SK-N-SH (cell line): ENCODE results near the gene FRY. TPM values are rescaled to one million over a fixed set of nuclear protein-coding genes. Genes with fewer than 3 reads are reported as not detected.
A peak's percentile ranks its signal among the peaks of the same experiment; 100 is the strongest.
"Not testable (repeated sequence)": the region's sequence is repeated elsewhere in the genome, so short reads cannot be mapped to it uniquely, and the experiment has no call there.

ENCODE experiments used
- CTCF ChIA-PET: fragments of 300-600, 350-600 bp; formaldehyde crosslinking; extraction: SDS; loops from one replicate; lab custom pipeline; 2021; lab: Yijun Ruan, JAX
- POLR2A ChIA-PET: fragments of 350-600 bp; sonication (Branson Sonifier 250); formaldehyde crosslinking; extraction: SDS; loops from one replicate; lab custom pipeline; 2020; ENCODE audit warnings: antibody characterized with exemption, inconsistent platforms; lab: Yijun Ruan, JAX
- DNase-seq: peaks from one replicate; pipeline ENCODE4 v3.0.0; 2012
- H2AFZ ChIP-seq: fragments of 200-600 bp; sonication (generic); 2 replicates; pipeline ENCODE4 v1.8.1; 2016; ENCODE audit warnings: antibody characterized with exemption, mild to moderate bottlenecking, low read depth
- H3F3A ChIP-seq: fragments of 200-600 bp; sonication (generic); replicated peaks from 2 replicates; pipeline ENCODE3; 2016; ENCODE audit warnings: antibody characterized with exemption, mild to moderate bottlenecking; ENCODE audit not compliant: insufficient read depth
- H3K27ac ChIP-seq, 2 experiments: fragments of 200-500 bp in 1 of 2; fragments of 200-600 bp in 1 of 2; sonication (Bioruptor generic) in 1 of 2; sonication (generic), shearing (Covaris generic) in 1 of 2; 2 replicates each; pipeline versions ENCODE4 v1.5.1 to v1.6.1; 2014 to 2016; ENCODE audit warnings: low read depth in 2 of 2, inconsistent platforms in 1 of 2, low read length in 1 of 2, mild to moderate bottlenecking in 1 of 2, mixed read lengths in 1 of 2
- H3K27me3 ChIP-seq: fragments of 200-600 bp; sonication (generic), shearing (Covaris generic); 2 replicates; pipeline ENCODE4 v1.6.1; 2016; ENCODE audit warnings: mixed run types; ENCODE audit not compliant: insufficient read depth
- H3K36me3 ChIP-seq, 2 experiments: fragments of 200-500 bp in 1 of 2; fragments of 200-600 bp in 1 of 2; sonication (Bioruptor generic) in 1 of 2; sonication (generic) in 1 of 2; replicated peaks in 1 of 2; 2 replicates each; pipeline versions ENCODE3 to v1.5.1; 2014 to 2016; ENCODE audit warnings: low read length in 1 of 2, mild to moderate bottlenecking in 1 of 2; ENCODE audit not compliant: insufficient read depth in 2 of 2, control insufficient read depth in 1 of 2
- H3K4me1 ChIP-seq, 2 experiments: fragments of 200-500 bp in 1 of 2; fragments of 200-600 bp in 1 of 2; sonication (Bioruptor generic) in 1 of 2; sonication (generic), shearing (Covaris generic) in 1 of 2; 2 replicates each; pipeline versions ENCODE4 v1.5.1 to v1.6.1; 2014 to 2016; ENCODE audit warnings: low read depth in 1 of 2, low read length in 1 of 2, mixed run types in 1 of 2; ENCODE audit not compliant: insufficient read depth in 2 of 2, control insufficient read depth in 1 of 2
- H3K4me2 ChIP-seq: fragments of 200-600 bp; sonication (generic), shearing (Covaris generic); 2 replicates; pipeline ENCODE4 v1.6.1; 2017; ENCODE audit warnings: mixed run types
- H3K4me3 ChIP-seq, 2 experiments: fragments of 200-500 bp in 1 of 2; fragments of 200-600 bp in 1 of 2; sonication (Bioruptor generic) in 1 of 2; sonication (generic), shearing (Covaris generic) in 1 of 2; 2 replicates each; pipeline versions ENCODE4 v1.5.1 to v1.8.1; 2014 to 2016; ENCODE audit warnings: low read depth in 2 of 2, inconsistent platforms in 1 of 2, low read length in 1 of 2, mild to moderate bottlenecking in 1 of 2, mixed read lengths in 1 of 2, moderate library complexity in 1 of 2
- H3K79me2 ChIP-seq: fragments of 200-600 bp; sonication (generic); 2 replicates; pipeline ENCODE4 v1.8.1; 2017; ENCODE audit warnings: mild to moderate bottlenecking; ENCODE audit not compliant: insufficient read depth
- H3K9ac ChIP-seq: fragments of 200-600 bp; sonication (generic); 2 replicates; pipeline ENCODE4 v1.6.1; 2017; ENCODE audit warnings: mixed run types
- H3K9me2 ChIP-seq: fragments of 200-600 bp; sonication (generic); 2 replicates; pipeline ENCODE4 v1.6.1; 2017; ENCODE audit warnings: mixed run types
- H3K9me3 ChIP-seq: fragments of 200-600 bp; sonication (generic); 2 replicates; pipeline ENCODE4 v1.6.1; 2017; ENCODE audit warnings: mixed run types, mild to moderate bottlenecking, moderate library complexity
- H4K20me1 ChIP-seq: fragments of 200-600 bp; sonication (generic); 2 replicates; pipeline ENCODE4 v1.6.1; 2017; ENCODE audit warnings: mild to moderate bottlenecking, mixed run types; ENCODE audit not compliant: insufficient read depth
- ELF1 ChIP-seq: IDR thresholded peaks from 2 replicates; pipeline ENCODE4 v1.4.0; 2012
- EP300 ChIP-seq, 2 experiments: IDR thresholded peaks; 2 replicates each; pipeline versions ENCODE4 v1.4.0 to v1.6.1; 2012; ENCODE audit warnings: borderline replicate concordance in 1 of 2, low read depth in 1 of 2, low read length in 1 of 2
- FOSL2 ChIP-seq: IDR thresholded peaks from 2 replicates; pipeline ENCODE4 v1.4.0; 2012; ENCODE audit warnings: low read depth, mild to moderate bottlenecking, moderate library complexity, borderline replicate concordance
- FOXJ3 ChIP-seq: sonication (generic); formaldehyde crosslinking; IDR thresholded peaks from 2 replicates; pipeline ENCODE4 v1.5.1; 2020; ENCODE audit warnings: mild to moderate bottlenecking, missing genetic modification reagents
- FOXM1 ChIP-seq: IDR thresholded peaks from 2 replicates; pipeline ENCODE4 v1.4.0; 2012; ENCODE audit warnings: low read depth, mild to moderate bottlenecking
- GABPA ChIP-seq: IDR thresholded peaks from 2 replicates; pipeline ENCODE4 v1.4.0; 2012; ENCODE audit warnings: low read depth, mild to moderate bottlenecking
- NFIC ChIP-seq: IDR thresholded peaks from 2 replicates; pipeline ENCODE4 v1.4.0; 2012; ENCODE audit warnings: borderline replicate concordance
- RAD21 ChIP-seq: IDR thresholded peaks from 2 replicates; pipeline ENCODE4 v1.6.1; 2012; ENCODE audit warnings: mild to moderate bottlenecking, low read length
- RCOR1 ChIP-seq: fragments of 150-350 bp; IDR thresholded peaks from 2 replicates; pipeline ENCODE4 v1.6.1; 2017; ENCODE audit warnings: antibody characterized with exemption, low read length
- TCF12 ChIP-seq: IDR thresholded peaks from 2 replicates; pipeline ENCODE4 v1.4.0; 2012
- whole genome bisulfite sequencing: methylation state at CpG from one replicate; pipeline ENCODE4 v1.1.6; 2017; ENCODE audit warnings: low lambda C conversion rate; 5-methylcytosine and 5-hydroxymethylcytosine counted together
- polyA plus RNA-seq, 3 experiments: library from polyadenylated mRNA; depleted of rRNA; stranded (reverse); fragments of >200 nt; gene quantifications; 2 replicates each; pipeline ENCODE4 v1.2.3, GENCODE V29; 2012
- TF ChIP-seq, protein P1 (sequence below): fragments of 200-600 bp; sonication (generic); IDR thresholded peaks from 2 replicates; pipeline ENCODE4 v1.6.1; 2017; ENCODE audit warnings: antibody characterized with exemption, mild to moderate bottlenecking, moderate library complexity

FRY gene
- polyA plus RNA-seq, 1 of the 3 experiments (the other 2 are of a cell fraction) = 1.4 TPM

DNA sequence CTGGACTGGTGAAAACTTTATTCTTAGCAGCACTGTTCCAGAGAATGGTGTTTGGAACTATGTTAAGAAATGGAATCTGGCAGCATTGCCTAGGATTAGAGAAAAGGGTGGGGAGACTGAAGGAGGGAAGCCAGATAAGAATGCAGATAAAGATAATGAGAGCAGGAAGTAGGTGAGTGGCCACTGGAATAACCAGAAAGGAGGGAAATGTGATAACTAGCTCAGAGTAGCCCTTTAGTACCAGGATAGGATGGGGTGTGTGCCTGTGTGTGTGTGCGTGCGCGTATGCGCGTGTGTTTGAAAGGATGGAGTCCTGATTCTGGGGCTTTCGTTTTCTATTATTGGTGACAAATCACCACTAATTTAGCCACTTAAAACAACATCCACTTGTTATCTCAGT lies 33.4 kb upstream of the FRY start (continued):
- TF ChIP-seq FOXM1 = no peak

DNA sequence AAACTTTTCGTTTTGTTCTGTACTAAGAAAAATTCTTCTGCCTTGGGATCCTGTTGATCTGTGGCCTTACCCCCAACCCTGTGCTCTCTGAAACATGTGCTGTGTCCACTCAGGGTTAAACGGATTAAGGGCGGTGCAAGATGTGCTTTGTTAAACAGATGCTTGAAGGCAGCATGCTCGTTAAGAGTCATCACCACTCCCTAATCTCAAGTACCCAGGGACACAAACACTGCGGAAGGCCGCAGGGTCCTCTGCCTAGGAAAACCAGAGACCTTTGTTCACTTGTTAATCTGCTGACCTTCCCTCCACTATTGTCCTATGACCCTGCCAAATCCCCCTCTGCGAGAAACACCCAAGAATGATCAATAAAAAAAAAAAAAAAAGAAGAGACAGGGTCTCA lies 30.8 kb upstream of the FRY start:
- H3K4me1 ChIP-seq, H3K27me3 ChIP-seq, H3K9ac ChIP-seq, H3K79me2 ChIP-seq, H3K4me3 ChIP-seq, H3K9me2 ChIP-seq, H4K20me1 ChIP-seq, POLR2A ChIA-PET, DNase-seq, H2AFZ ChIP-seq, H3K4me2 ChIP-seq, H3K27ac ChIP-seq, H3K9me3 ChIP-seq, H3F3A ChIP-seq, H3K36me3 ChIP-seq: not testable (repeated sequence)
- 87% methylated on average over 4 of the region's 7 CpGs for WGBS
- CTCF ChIA-PET = interaction anchor here (0.9 to 2.6 kb wide), 5 partner anchors 12 to 164 kb away, joined by 3 to 8 read pairs (median 3); no protein-coding TSS in a partner anchor

DNA sequence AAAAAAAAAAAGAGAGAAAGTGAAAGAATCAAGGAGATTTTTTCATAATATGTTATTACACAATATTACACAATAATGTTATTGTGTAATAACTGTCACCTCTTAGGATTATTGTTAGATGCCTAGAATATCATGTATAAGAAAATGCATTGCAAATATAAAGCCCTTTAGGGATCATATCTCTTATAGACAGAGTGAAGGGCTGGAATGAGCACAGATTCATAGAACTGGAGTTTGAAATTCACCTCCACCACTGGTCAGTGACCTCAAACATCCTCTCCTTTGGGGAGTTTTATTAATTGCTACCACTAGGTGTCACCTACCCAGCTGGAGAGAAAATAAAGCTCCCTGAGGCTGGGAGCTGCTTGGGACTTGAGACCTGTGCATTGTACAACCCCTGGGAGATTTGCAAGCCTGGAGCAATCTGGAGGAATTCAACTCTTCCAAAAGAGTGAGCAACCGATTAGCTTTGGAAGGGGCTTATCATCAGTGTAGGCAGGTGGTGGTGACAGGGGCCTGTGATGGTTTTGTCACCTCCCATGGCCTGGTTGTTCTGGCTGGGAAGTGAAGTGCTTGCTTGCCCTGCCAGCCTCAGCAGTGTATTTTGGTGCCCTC lies 30.3 kb upstream of the FRY start:
- H3K27me3 ChIP-seq = no peaks in the 10 kb centered on the region
- no peak overlapping the region for H3K4me3 ChIP-seq
- no peaks in the 10 kb centered on the region for H3K36me3 ChIP-seq
- CTCF ChIA-PET = interaction anchor here (0.9 to 2.6 kb wide), 5 partner anchors 12 to 164 kb away, joined by 3 to 8 read pairs (median 3); no protein-coding TSS in a partner anchor
- H3K4me2 ChIP-seq = no peak overlapping the region
- no peaks in the 10 kb centered on the region for H3K9me3 ChIP-seq
- POLR2A ChIA-PET = no interaction called here
- H4K20me1 ChIP-seq = no peaks in the 10 kb centered on the region
- no peak overlapping the region for H3K27ac ChIP-seq
- H3K79me2 ChIP-seq = no peaks in the 10 kb centered on the region
- H3F3A ChIP-seq = no peaks in the 10 kb centered on the region
- no peak overlapping the region for H2AFZ ChIP-seq
- TF ChIP-seq ELF1 (no peak), GABPA (no peak), FOXM1 (no peak), RAD21 (peak; percentile 48; the same call in 1 of the 2 replicates)
- TF ChIP-seq, protein P1, sequence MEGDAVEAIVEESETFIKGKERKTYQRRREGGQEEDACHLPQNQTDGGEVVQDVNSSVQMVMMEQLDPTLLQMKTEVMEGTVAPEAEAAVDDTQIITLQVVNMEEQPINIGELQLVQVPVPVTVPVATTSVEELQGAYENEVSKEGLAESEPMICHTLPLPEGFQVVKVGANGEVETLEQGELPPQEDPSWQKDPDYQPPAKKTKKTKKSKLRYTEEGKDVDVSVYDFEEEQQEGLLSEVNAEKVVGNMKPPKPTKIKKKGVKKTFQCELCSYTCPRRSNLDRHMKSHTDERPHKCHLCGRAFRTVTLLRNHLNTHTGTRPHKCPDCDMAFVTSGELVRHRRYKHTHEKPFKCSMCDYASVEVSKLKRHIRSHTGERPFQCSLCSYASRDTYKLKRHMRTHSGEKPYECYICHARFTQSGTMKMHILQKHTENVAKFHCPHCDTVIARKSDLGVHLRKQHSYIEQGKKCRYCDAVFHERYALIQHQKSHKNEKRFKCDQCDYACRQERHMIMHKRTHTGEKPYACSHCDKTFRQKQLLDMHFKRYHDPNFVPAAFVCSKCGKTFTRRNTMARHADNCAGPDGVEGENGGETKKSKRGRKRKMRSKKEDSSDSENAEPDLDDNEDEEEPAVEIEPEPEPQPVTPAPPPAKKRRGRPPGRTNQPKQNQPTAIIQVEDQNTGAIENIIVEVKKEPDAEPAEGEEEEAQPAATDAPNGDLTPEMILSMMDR = peak; percentile 60
- no peak overlapping the region for H3K9ac ChIP-seq
- no CpG with 5 or more reads among the region's 1 CpG for WGBS
- H3K9me2 ChIP-seq = no peaks in the 10 kb centered on the region
- DNase-seq = peak; percentile 60
- H3K4me1 ChIP-seq = no peaks in the 10 kb centered on the region

DNA sequence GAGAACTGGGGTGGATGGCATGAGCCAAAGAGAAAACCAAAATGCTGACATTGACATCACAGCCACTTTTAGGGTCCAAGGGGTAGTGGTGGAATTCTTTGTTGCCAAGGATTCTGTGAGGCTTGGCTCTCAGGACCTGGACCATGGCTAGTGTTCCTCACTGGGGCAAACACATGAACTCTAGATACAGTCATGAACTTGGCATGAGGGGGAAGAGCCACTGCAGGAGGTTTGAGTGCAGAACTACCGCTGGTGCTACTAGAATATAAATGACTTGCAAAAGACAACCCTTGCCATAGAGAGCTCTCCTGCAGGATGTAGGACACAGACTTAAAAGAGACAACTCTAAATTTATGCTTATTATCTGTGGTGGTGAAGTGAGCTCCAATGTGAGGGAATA lies 29.8 kb upstream of the FRY start:
- ChIA-PET CTCF (interaction anchor here (0.9 to 2.6 kb wide), 5 partner anchors 13 to 163 kb away, joined by 3 to 8 read pairs (median 3); no protein-coding TSS in a partner anchor), POLR2A (no interaction called here)
- H3K36me3 ChIP-seq = no peaks in the 10 kb centered on the region
- H3K9ac ChIP-seq = no peak overlapping the region
- no peaks in the 10 kb centered on the region for H3K79me2 ChIP-seq
- no peaks in the 10 kb centered on the region for H3K4me1 ChIP-seq
- DNase-seq = no peak
- H3K27me3 ChIP-seq = no peaks in the 10 kb centered on the region
- no peak overlapping the region for H3K4me2 ChIP-seq
- no peaks in the 10 kb centered on the region for H4K20me1 ChIP-seq
- no peak overlapping the region for H2AFZ ChIP-seq
- H3F3A ChIP-seq = no peaks in the 10 kb centered on the region
- H3K9me3 ChIP-seq = no peaks in the 10 kb centered on the region
- no peak for TF ChIP-seq TCF12
- no peak for TF ChIP-seq RCOR1
- TF ChIP-seq EP300 (IDR thresholded peaks at IDR 0.05; ENCODE audit: borderline replicate concordance in 1 of 2, low read depth in 1 of 2, low read length in 1 of 2) = no peak
- no peak for TF ChIP-seq NFIC
- no peak for TF ChIP-seq FOXJ3 (CRISPR knock-in tag)
- no peak for TF ChIP-seq FOSL2
- 100% methylated on average over 1 of the region's 1 CpG for WGBS
- no peak overlapping the region for H3K27ac ChIP-seq
- no peak overlapping the region for H3K4me3 ChIP-seq
- H3K9me2 ChIP-seq = no peaks in the 10 kb centered on the region
